ENCODE measurements around the gene CFAP54. TPM values are rescaled to one million over a fixed set of nuclear protein-coding genes. Genes with fewer than 3 reads are reported as not detected.
A peak's percentile ranks its signal among the peaks of the same experiment; 100 is the strongest.
"Not testable (repeated sequence)": the region's sequence is repeated elsewhere in the genome, so short reads cannot be mapped to it uniquely, and the experiment has no call there.

The CFAP54 gene
- polyA plus RNA-seq, 1 donor from 2014 or later: 0.13 TPM

- Mint-ChIP-seq H3K27ac (no peak overlapping the region), H3K36me3 (no peaks in the 10 kb centered on the region), H3K9me3 (no peaks in the 10 kb centered on the region), H3K27me3 (peaks cover 7% of the 10 kb centered on the region), H3K4me3 (no peak overlapping the region), H3K4me1 (peaks cover 0 to 3% (median 2%) of the 10 kb centered on the region in 3 donors)
These were observed 101.6 kb downstream of the CFAP54 start for GRCh38 chr12:96590970-96591369.

GRCh38 chr12:96604374-96604773 lies 115.0 kb downstream of the CFAP54 start:
- H3K36me3 Mint-ChIP-seq, H3K27ac Mint-ChIP-seq, H3K4me3 Mint-ChIP-seq, H3K4me1 Mint-ChIP-seq, H3K9me3 Mint-ChIP-seq: not testable (repeated sequence)
- peaks cover 18% of the 10 kb centered on the region for H3K27me3 Mint-ChIP-seq

- Mint-ChIP-seq H3K9me3 (peaks cover 0 to 14% (median 4%) of the 10 kb centered on the region in 3 donors), H3K4me3 (peak overlapping the region in 1 of 4 donors; percentile 36), H3K27me3 (peaks cover 19% of the 10 kb centered on the region)
These were observed 116.3 kb downstream of the CFAP54 start for GRCh38 chr12:96605684-96606083.

GRCh38 chr12:96606134-96606533 lies 116.8 kb downstream of the CFAP54 start:
- Mint-ChIP-seq H3K27me3 (peaks cover 19% of the 10 kb centered on the region), H3K27ac (no peak overlapping the region), H3K36me3 (peaks cover 1% of the 10 kb centered on the region), H3K9me3 (peaks cover 0 to 10% (median 4%) of the 10 kb centered on the region in 3 donors), H3K4me3 (peak overlapping the region in 1 of 4 donors; percentile 36), H3K4me1 (no peaks in the 10 kb centered on the region)

More at GRCh38 chr12:96605684-96606083, 116.3 kb downstream of the CFAP54 start:
- Mint-ChIP-seq H3K36me3 (peaks cover 1% of the 10 kb centered on the region), H3K27ac (no peak overlapping the region), H3K4me1 (no peaks in the 10 kb centered on the region)

- Mint-ChIP-seq H3K27me3 (peaks cover 19% of the 10 kb centered on the region), H3K4me3 (no peak overlapping the region), H3K27ac (no peak overlapping the region), H3K4me1 (no peaks in the 10 kb centered on the region), H3K36me3 (peaks cover 1% of the 10 kb centered on the region), H3K9me3 (peaks cover 0 to 10% (median 5%) of the 10 kb centered on the region in 3 donors)
These were observed 117.3 kb downstream of the CFAP54 start for GRCh38 chr12:96606644-96607043.

GRCh38 chr12:96617178-96617577 lies 127.8 kb downstream of the CFAP54 start:
- no peaks in the 10 kb centered on the region for H3K4me1 Mint-ChIP-seq
- H3K27ac Mint-ChIP-seq: no peak overlapping the region
- no peak overlapping the region for H3K4me3 Mint-ChIP-seq
- peaks cover 0 to 1% (median 0%) of the 10 kb centered on the region in 3 donors for H3K9me3 Mint-ChIP-seq
- H3K36me3 Mint-ChIP-seq: peaks cover under 1% of the 10 kb centered on the region
- H3K27me3 Mint-ChIP-seq: no peaks in the 10 kb centered on the region

GRCh38 chr12:96623155-96623554 lies 133.8 kb downstream of the CFAP54 start:
- Mint-ChIP-seq H3K27ac (no peak overlapping the region), H3K9me3 (no peaks in the 10 kb centered on the region), H3K36me3 (peaks cover 1% of the 10 kb centered on the region), H3K4me3 (peak overlapping the region in 1 of 4 donors; percentile 36), H3K4me1 (no peaks in the 10 kb centered on the region), H3K27me3 (peaks cover 1% of the 10 kb centered on the region)

- H3K36me3 Mint-ChIP-seq: peaks cover 1% of the 10 kb centered on the region
- H3K9me3 Mint-ChIP-seq: no peaks in the 10 kb centered on the region
- H3K4me1 Mint-ChIP-seq: no peaks in the 10 kb centered on the region
These were observed 134.4 kb downstream of the CFAP54 start for GRCh38 chr12:96623656-96624217.

GRCh38 chr12:96635844-96636243 lies 146.5 kb downstream of the CFAP54 start:
- Mint-ChIP-seq H3K36me3 (no peaks in the 10 kb centered on the region), H3K4me3 (no peak overlapping the region), H3K4me1 (no peaks in the 10 kb centered on the region), H3K27ac (no peak overlapping the region), H3K27me3 (peaks cover 9% of the 10 kb centered on the region), H3K9me3 (peaks cover 0 to 2% (median 0%) of the 10 kb centered on the region in 3 donors)

More at GRCh38 chr12:96623656-96624217, 134.4 kb downstream of the CFAP54 start:
- H3K4me3 Mint-ChIP-seq: no peak overlapping the region
- no peak overlapping the region for H3K27ac Mint-ChIP-seq
- H3K27me3 Mint-ChIP-seq: peaks cover 1% of the 10 kb centered on the region

- no peaks in the 10 kb centered on the region for H3K36me3 Mint-ChIP-seq
- H3K27ac Mint-ChIP-seq: no peak overlapping the region
- peaks cover 9% of the 10 kb centered on the region for H3K27me3 Mint-ChIP-seq
- H3K4me1 Mint-ChIP-seq: no peaks in the 10 kb centered on the region
- peak overlapping the region in 1 of 4 donors; percentile 15 for H3K4me3 Mint-ChIP-seq
- H3K9me3 Mint-ChIP-seq: peaks cover 0 to 2% (median 0%) of the 10 kb centered on the region in 3 donors
These were observed 147.5 kb downstream of the CFAP54 start for GRCh38 chr12:96636895-96637294.

GRCh38 chr12:96648923-96649322 lies 159.5 kb downstream of the CFAP54 start:
- Mint-ChIP-seq H3K4me1 (peaks cover 0 to 2% (median 0%) of the 10 kb centered on the region in 3 donors), H3K36me3 (no peaks in the 10 kb centered on the region), H3K27ac (no peak overlapping the region), H3K9me3 (peaks cover 5 to 8% (median 5%) of the 10 kb centered on the region in 3 donors), H3K4me3 (no peak overlapping the region), H3K27me3 (no peaks in the 10 kb centered on the region)

- Mint-ChIP-seq H3K27me3 (peaks cover 2% of the 10 kb centered on the region), H3K36me3 (no peaks in the 10 kb centered on the region), H3K4me3 (no peak overlapping the region), H3K4me1 (peaks cover 0 to 2% (median 0%) of the 10 kb centered on the region in 3 donors), H3K27ac (peak overlapping the region in 1 of 3 donors; percentile 83), H3K9me3 (peaks cover 0 to 2% (median 0%) of the 10 kb centered on the region in 3 donors)
These were observed 163.5 kb downstream of the CFAP54 start for GRCh38 chr12:96652870-96653269.

GRCh38 chr12:96658075-96658474 lies 168.7 kb downstream of the CFAP54 start:
- H3K4me1 Mint-ChIP-seq: no peaks in the 10 kb centered on the region
- H3K4me3 Mint-ChIP-seq: no peak overlapping the region
- H3K27ac Mint-ChIP-seq: no peak overlapping the region
- H3K27me3 Mint-ChIP-seq: peaks cover 3% of the 10 kb centered on the region
- no peaks in the 10 kb centered on the region for H3K36me3 Mint-ChIP-seq
- peaks cover 0 to 2% (median 0%) of the 10 kb centered on the region in 3 donors for H3K9me3 Mint-ChIP-seq

GRCh38 chr12:96669786-96670185 lies 180.4 kb downstream of the CFAP54 start:
- H3K9me3 Mint-ChIP-seq: peaks cover 0 to 11% (median 5%) of the 10 kb centered on the region in 3 donors
- H3K27me3 Mint-ChIP-seq: peaks cover 4% of the 10 kb centered on the region
- no peaks in the 10 kb centered on the region for H3K4me1 Mint-ChIP-seq
- H3K27ac Mint-ChIP-seq: peak overlapping the region in 1 of 3 donors; percentile 6
- H3K4me3 Mint-ChIP-seq: no peak overlapping the region
- H3K36me3 Mint-ChIP-seq: peaks cover 1% of the 10 kb centered on the region

- Mint-ChIP-seq H3K4me1 (no peaks in the 10 kb centered on the region), H3K27ac (no peak overlapping the region), H3K27me3 (peaks cover 4% of the 10 kb centered on the region), H3K36me3 (peaks cover 1% of the 10 kb centered on the region), H3K4me3 (no peak overlapping the region), H3K9me3 (peaks cover 0 to 7% (median 5%) of the 10 kb centered on the region in 3 donors)
These were observed 181.0 kb downstream of the CFAP54 start for GRCh38 chr12:96670334-96670899.

- not testable (repeated sequence) for H3K27ac Mint-ChIP-seq, H3K4me3 Mint-ChIP-seq, H3K9me3 Mint-ChIP-seq, H3K4me1 Mint-ChIP-seq, H3K27me3 Mint-ChIP-seq, H3K36me3 Mint-ChIP-seq
These were observed 186.1 kb downstream of the CFAP54 start for GRCh38 chr12:96675519-96675918.
